Measurements from ENCODE around the gene NUCB1.

The NUCB1 gene

GRCh38 chr19:48961673-48962028 lies 61.5 kb downstream of the NUCB1 start:
- no peak for TF ChIP-seq PAX5 (IDR thresholded peaks at IDR 0.05; ENCODE audit: insufficient read depth, low read length, severe bottlenecking)
- TF ChIP-seq SPI1 (IDR thresholded peaks at IDR 0.05; ENCODE audit: low read depth, low read length), result no peak
- no peak for TF ChIP-seq POLR2AphosphoS5 (IDR thresholded peaks at IDR 0.05; ENCODE audit: low read depth, low read length)
- TF ChIP-seq POLR2A (IDR thresholded peaks at IDR 0.05; ENCODE audit: low read depth, low read length), result no peak
- TF ChIP-seq POU2F2 (IDR thresholded peaks at IDR 0.05; ENCODE audit: low read depth, low read length), result no peak
- no peak for TF ChIP-seq TAF1 (IDR thresholded peaks at IDR 0.05; ENCODE audit: low read depth, low read length)
- FAIRE-seq, result no peak

GRCh38 chr19:48962029-48962848 lies 62.1 kb downstream of the NUCB1 start:
- TF ChIP-seq SPI1 (IDR thresholded peaks at IDR 0.05; ENCODE audit: low read depth, low read length), result peak; percentile 78
- peak; percentile 32; the same call in 1 of the 2 replicates for TF ChIP-seq TAF1 (IDR thresholded peaks at IDR 0.05; ENCODE audit: low read depth, low read length)
- peak; percentile 90 for TF ChIP-seq POLR2A (IDR thresholded peaks at IDR 0.05; ENCODE audit: low read depth, low read length)
- TF ChIP-seq PAX5 (IDR thresholded peaks at IDR 0.05; ENCODE audit: insufficient read depth, low read length, severe bottlenecking), result no peak
- TF ChIP-seq POU2F2 (IDR thresholded peaks at IDR 0.05; ENCODE audit: low read depth, low read length), result peak; percentile 56; the same call in 1 of the 2 replicates
- TF ChIP-seq POLR2AphosphoS5 (IDR thresholded peaks at IDR 0.05; ENCODE audit: low read depth, low read length), result peak; percentile 96
- FAIRE-seq (peak; percentile 86), DNase-seq (ENCODE audit: insufficient read length, low spot score) (peak; percentile 70)

More at GRCh38 chr19:48961673-48962028, 61.5 kb downstream of the NUCB1 start:
- DNase-seq (ENCODE audit: insufficient read length, low spot score), result no peak

GRCh38 chr19:48962849-48963165 lies 62.7 kb downstream of the NUCB1 start:
- FAIRE-seq, result no peak
- no peak for TF ChIP-seq POLR2A (IDR thresholded peaks at IDR 0.05; ENCODE audit: low read depth, low read length)
- no peak for TF ChIP-seq SPI1 (IDR thresholded peaks at IDR 0.05; ENCODE audit: low read depth, low read length)
- no peak for TF ChIP-seq POU2F2 (IDR thresholded peaks at IDR 0.05; ENCODE audit: low read depth, low read length)
- no peak for TF ChIP-seq POLR2AphosphoS5 (IDR thresholded peaks at IDR 0.05; ENCODE audit: low read depth, low read length)
- TF ChIP-seq PAX5 (IDR thresholded peaks at IDR 0.05; ENCODE audit: insufficient read depth, low read length, severe bottlenecking), result no peak
- no peak for TF ChIP-seq TAF1 (IDR thresholded peaks at IDR 0.05; ENCODE audit: low read depth, low read length)
- no peak for DNase-seq (ENCODE audit: insufficient read length, low spot score)

- DNase-seq (ENCODE audit: insufficient read length, low spot score), result peak; percentile 69
Observed at GRCh38 chr19:48963371-48964204, 63.5 kb downstream of the NUCB1 start.

GRCh38 chr19:48964205-48965039 lies 64.3 kb downstream of the NUCB1 start:
- 0 out of 2 replicates have a peak, but pooled peaks have one; percentile 9 for TF ChIP-seq POU2F2 (IDR thresholded peaks at IDR 0.05; ENCODE audit: low read depth, low read length)
- TF ChIP-seq SPI1 (IDR thresholded peaks at IDR 0.05; ENCODE audit: low read depth, low read length), result no peak
- TF ChIP-seq POLR2AphosphoS5 (IDR thresholded peaks at IDR 0.05; ENCODE audit: low read depth, low read length), result 0 out of 2 replicates have a peak, but pooled peaks have one; percentile 0
- FAIRE-seq, result peak; percentile 23
- DNase-seq (ENCODE audit: insufficient read length, low spot score), result no peak

More at GRCh38 chr19:48963371-48964204, 63.5 kb downstream of the NUCB1 start:
- FAIRE-seq, result peak; percentile 86
- TF ChIP-seq POLR2A (IDR thresholded peaks at IDR 0.05; ENCODE audit: low read depth, low read length), result peak; percentile 56
- peak; percentile 53; the same call in 1 of the 2 replicates for TF ChIP-seq POLR2AphosphoS5 (IDR thresholded peaks at IDR 0.05; ENCODE audit: low read depth, low read length)
- TF ChIP-seq POU2F2 (IDR thresholded peaks at IDR 0.05; ENCODE audit: low read depth, low read length), result no peak
- peak; percentile 7; the same call in 1 of the 2 replicates for TF ChIP-seq TAF1 (IDR thresholded peaks at IDR 0.05; ENCODE audit: low read depth, low read length)
- TF ChIP-seq PAX5 (IDR thresholded peaks at IDR 0.05; ENCODE audit: insufficient read depth, low read length, severe bottlenecking), result no peak
- TF ChIP-seq SPI1 (IDR thresholded peaks at IDR 0.05; ENCODE audit: low read depth, low read length), result no peak

GRCh38 chr19:48965040-48965805 lies 65.1 kb downstream of the NUCB1 start, which contains the start of gene FTL:
TSS of gene FTL (plus strand) at chr19:48965309. CDS start at chr19:48965508, 199 bp downstream.
- DNase-seq (ENCODE audit: insufficient read length, low spot score) (peak; percentile 91), FAIRE-seq (peak; percentile 97)
- peak; percentile 99 for TF ChIP-seq POLR2A (IDR thresholded peaks at IDR 0.05; ENCODE audit: low read depth, low read length)
- peak; percentile 96 for TF ChIP-seq TAF1 (IDR thresholded peaks at IDR 0.05; ENCODE audit: low read depth, low read length)
- no peak for TF ChIP-seq PAX5 (IDR thresholded peaks at IDR 0.05; ENCODE audit: insufficient read depth, low read length, severe bottlenecking)
- TF ChIP-seq SPI1 (IDR thresholded peaks at IDR 0.05; ENCODE audit: low read depth, low read length), result no peak
- peak; percentile 99 for TF ChIP-seq POLR2AphosphoS5 (IDR thresholded peaks at IDR 0.05; ENCODE audit: low read depth, low read length)
- peak; percentile 90 for TF ChIP-seq POU2F2 (IDR thresholded peaks at IDR 0.05; ENCODE audit: low read depth, low read length)

GRCh38 chr19:48965806-48966540 lies 65.9 kb downstream of the NUCB1 start:
- TF ChIP-seq TAF1 (IDR thresholded peaks at IDR 0.05; ENCODE audit: low read depth, low read length) (no peak), POLR2AphosphoS5 (IDR thresholded peaks at IDR 0.05; ENCODE audit: low read depth, low read length) (0 out of 2 replicates have a peak, but pooled peaks have one; percentile 23), SPI1 (IDR thresholded peaks at IDR 0.05; ENCODE audit: low read depth, low read length) (no peak), PAX5 (IDR thresholded peaks at IDR 0.05; ENCODE audit: insufficient read depth, low read length, severe bottlenecking) (no peak), POU2F2 (IDR thresholded peaks at IDR 0.05; ENCODE audit: low read depth, low read length) (0 out of 2 replicates have a peak, but pooled peaks have one; percentile 11), POLR2A (IDR thresholded peaks at IDR 0.05; ENCODE audit: low read depth, low read length) (peak; percentile 32; the same call in 1 of the 2 replicates)
- DNase-seq (ENCODE audit: insufficient read length, low spot score) (peak; percentile 54), FAIRE-seq (no peak)

Measured in GM12891 (cell line).